Stimulated activated CD4-positive, alpha-beta T cell treated with anti-CD3 and anti-CD28 coated beads, TNF-alpha, amount 100 ng/mL, for 24 hours (primary cell): Measurements from ENCODE around the gene MTG2.
A peak's percentile ranks its signal among the peaks of the same experiment; 100 is the strongest.

Experiments used
- DNase-seq, 3 experiments: peaks; one replicate each; pipeline ENCODE4 v3.0.0-alpha.2; 2020; ENCODE audit warnings: low read depth in 3 of 3

MTG2 gene

DNA sequence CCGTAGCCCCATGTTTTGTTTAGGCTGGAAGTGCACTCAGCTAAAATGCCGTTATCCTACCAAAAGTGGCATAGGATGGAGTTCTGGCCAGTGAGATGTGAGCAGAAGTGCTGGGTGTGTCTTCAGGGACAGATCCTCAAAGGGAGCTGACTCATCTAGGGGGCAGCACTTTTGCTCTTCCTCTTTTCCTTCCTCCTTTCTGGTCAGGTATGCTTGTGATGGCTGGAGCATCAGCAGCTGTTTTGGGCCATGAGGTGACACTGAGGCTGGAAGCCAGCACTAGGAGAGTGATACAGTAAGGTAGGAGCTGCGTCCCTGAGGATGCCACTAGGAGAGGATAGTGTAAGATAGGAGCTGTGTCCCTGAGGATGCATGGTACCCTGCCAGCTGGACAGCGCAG, 50.9 kb downstream of the MTG2 start:
- no peak for DNase-seq

DNA sequence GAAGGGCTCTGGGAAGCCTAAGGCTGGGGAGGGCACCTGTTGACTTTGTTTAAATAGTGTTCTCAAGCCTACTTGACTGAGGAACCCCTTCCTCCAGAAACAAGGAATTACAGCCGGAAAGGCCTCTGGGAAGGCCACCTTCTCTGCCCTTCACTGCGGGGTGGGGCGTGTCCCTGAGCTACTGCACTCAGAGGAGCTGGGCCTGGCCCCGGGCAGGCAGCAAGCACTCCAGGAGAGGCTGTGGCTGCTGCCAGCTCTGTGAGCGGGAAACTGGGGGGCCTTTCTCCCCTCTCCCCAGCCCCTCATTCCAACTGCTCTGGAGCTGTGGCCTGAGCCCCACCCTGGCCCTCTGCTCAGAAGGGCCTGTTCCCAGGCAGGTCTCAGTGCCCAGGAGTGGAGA, 51.5 kb downstream of the MTG2 start:
- no peak for DNase-seq

DNA sequence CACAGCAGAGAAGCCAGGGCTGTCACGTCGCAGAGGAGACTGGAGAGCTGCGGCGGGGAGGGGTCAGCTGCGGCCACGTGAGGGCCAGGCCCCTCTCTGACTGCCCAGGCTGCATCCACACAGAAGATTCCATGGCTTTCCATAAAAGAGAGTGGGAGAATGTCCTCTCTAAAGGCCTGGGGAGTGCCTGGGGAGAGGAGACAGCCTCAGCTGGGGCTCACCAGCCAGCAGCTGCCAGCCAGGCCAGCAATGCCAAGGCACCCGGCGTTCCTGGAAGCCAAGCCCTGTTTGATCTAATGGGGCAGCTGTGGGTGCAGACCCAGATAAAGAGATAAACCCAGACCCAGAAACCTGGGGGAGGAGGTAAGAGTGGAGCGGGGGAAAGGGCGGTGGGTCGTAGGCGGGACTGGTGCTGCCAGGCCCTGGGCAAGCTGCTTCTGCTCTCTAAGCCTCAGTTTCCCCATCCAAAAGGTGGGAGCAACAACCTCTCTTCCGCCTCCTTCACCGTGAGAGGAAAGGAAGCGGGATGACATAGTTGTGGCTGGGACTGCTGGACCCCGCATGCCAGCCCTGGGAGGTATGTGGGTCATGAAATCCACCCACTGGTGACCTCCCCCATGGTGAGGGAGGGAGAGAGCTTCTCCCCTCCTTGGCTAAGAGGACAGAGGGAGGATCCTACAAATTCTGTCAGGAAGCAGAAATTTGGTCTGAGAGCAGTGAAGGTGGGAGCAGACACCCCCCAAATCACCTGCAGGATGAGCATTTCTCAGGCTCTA, 52.4 kb downstream of the MTG2 start:
- DNase-seq, result no peak

DNA sequence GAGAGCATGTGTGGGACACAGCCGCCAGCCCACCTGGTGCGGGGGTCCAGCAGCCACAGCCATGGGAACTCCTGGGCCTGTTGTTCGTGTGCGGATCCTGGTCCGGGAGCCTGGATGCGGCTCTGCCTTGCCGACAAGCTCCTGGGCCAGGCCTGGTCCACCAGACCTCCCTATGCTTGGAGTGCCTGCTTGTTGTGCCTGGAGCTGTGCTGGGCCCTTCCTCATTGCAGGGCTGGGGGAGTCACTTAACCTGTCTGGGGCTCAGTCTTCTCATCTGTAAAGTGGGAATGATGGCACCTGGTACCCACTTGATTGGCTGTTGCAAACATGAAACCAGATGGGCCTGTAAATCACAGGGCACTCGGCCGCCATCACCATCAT, 52.9 kb downstream of the MTG2 start:
- DNase-seq, result no peak

DNA sequence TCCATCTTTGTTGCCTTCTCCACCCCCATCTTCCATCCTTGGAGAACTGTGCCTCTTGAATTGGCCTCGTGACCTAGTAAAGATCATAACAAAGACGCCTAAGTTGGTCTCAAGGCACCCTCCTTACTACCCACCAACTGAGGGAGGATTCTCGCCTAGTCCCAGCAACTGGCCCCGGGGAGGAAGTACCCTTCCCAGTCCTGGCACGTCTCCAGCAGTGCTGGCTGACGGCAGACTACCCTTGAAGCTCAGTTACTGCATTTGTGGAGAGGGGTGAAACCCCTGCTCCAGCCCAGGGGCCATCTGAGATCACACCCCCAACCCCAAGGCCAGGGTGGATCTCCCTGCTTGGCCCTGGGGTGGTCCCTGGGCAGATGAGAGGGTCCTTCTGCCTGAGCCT, 53.4 kb downstream of the MTG2 start:
- DNase-seq, result no peak

DNA sequence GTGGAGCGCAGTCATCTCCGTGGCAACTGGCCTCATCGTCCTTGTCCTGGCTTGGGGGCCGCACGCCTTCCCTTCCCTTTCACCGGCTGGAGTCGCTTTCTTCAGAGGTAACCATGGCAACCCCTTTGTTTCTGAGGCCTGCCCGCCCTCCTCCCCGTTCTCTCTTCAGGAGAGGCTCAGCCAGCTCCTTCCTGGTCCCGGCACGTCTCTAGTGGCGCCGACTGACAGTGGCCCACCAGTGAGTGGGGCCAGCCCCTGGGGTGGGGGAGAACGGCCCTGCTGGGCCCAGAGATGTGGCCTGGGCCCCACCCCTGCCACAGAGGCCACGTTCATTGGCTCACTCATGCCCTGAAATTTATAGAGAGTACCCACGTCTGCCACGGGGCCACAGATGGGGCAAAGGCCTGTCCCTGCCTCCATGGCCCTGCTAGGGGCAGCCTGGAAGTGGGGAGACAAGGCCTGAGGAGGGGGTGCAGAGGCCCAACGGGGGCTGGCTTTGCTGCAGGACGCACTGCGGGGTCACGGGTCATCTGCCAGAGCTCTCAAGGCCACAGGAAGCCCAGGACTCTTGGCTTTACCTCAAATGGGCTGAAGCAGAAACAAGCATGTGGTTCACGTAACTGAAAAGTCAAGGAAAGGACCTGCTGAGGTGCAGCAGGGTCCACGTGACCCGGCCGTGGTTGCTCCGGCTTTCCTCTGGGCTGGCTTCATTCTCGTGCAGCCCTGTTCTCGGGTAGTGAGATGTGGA, 54.1 kb downstream of the MTG2 start:
- no peak for DNase-seq

DNA sequence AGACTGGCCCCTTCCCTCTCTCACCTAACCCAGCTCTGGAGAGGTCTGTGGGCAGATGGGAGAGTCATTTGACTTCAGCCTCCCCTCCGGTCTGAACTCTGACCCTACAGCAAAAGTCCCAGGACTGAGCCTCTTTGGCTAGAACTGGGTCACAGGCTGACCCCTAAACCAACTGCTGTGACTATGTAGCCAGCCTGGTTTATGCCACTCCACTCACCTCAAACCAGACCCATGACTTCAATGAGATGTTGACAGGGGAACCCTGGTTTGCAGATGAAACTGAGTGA, 54.6 kb downstream of the MTG2 start:
- no peak for DNase-seq

DNA sequence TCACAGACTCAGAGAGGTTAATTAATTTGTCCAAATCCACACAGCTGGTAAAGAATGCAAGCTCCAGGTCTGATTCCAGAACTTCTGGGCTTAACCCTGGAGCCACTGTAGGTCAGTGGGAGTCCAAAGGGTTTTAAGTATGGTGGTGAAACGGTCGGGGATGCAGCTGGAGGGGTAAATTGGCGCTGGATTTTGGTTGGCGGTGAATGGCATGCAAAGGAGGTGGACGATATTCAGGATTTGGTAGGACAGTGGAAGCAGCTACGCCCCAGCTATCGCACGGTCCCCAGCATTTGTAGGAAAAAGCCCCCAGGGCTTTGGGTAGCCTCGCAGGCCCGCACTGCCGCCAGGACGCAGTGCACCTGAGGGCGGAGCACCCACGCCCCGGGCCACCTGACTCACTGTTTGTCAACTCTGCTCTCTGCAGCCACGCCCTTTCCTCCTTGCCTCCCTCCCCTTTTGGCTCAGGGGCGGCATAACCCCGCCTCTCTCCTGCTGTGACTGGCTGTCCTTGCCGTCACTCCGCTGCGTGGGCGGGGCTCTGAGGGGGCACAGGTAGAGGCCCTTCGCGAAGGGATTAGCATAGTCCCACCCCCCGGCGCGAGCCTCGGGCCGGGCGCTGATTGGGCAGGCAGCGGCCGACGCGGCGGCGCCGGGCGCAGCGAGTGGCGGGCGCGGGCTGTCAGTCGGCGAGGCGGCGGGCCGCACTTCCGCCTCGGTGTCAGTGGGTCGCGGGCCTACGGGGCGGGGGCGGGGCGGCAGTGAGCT, 55.2 kb downstream of the MTG2 start, which contains the start of gene OSBPL2:
Gene OSBPL2, plus strand, starts transcription at position 721 of the 768 bp plus-strand sequence. CDS start 17,664 bp downstream, outside the sequence.
- DNase-seq, result peak; percentile 100

DNA sequence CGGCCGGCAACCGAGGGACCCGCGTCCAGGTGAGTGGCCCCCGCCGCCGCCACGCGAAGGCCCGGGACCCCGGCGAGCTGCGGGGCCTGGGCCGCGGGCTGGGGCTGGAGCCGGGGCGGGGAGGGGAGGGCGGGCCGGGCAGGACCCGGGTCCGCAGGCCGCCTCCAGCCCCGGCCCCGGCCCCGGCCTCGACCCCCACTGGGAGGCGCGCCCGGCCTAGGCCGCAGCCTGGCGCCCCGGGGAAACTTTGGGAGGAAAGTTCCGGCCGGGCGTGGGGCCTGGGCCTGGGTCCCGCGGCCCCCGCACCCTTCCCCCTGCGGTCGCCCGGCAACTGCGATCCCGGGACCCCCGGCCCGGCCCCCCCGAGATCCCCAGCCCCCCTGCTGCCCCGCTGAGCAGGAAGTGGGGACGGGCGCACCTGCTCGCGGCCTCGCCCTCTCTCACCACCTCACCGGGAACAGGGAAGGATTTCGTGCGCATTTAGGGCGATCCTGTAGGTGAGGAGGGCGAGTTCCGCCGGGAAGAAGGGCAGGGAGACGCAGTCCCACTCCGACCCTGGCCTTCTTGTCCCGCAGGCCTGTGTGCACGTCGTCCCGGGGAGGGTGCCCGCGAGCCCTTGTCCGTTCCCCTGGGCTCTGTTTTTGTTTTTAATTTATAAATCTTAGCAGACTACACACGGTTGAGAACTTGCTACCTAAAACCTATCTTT, 55.9 kb downstream of the MTG2 start:
- DNase-seq, result no peak

DNA sequence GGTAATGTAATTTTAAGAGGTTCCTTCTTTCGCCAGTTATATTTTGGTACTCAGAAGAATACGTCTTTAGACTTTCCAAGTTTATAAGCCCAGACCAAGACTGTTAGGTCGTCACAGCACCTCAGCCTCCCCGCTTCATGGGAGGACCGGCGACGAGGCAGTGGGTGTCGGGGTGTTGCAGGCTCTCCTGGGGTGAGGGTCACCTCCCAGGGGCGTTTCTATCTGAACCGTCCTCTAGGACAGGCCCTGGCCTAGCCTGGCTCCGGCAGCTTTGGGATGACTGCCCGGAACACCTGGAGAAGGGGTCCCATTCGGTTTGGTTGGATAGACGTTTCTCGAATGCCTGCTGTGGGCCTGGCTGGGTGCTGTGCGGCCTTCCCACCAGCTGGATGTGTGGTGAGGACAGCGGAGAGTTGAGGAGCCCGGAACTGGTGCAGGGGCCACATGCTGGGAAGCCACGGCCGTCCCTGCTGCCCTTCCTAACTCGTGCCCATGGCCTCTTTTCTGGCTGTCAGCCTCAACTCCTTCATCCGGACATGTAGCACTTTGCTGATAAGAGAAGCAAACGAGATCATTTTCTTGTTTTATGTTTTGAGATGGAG, 56.6 kb downstream of the MTG2 start:
- no peak for DNase-seq

DNA sequence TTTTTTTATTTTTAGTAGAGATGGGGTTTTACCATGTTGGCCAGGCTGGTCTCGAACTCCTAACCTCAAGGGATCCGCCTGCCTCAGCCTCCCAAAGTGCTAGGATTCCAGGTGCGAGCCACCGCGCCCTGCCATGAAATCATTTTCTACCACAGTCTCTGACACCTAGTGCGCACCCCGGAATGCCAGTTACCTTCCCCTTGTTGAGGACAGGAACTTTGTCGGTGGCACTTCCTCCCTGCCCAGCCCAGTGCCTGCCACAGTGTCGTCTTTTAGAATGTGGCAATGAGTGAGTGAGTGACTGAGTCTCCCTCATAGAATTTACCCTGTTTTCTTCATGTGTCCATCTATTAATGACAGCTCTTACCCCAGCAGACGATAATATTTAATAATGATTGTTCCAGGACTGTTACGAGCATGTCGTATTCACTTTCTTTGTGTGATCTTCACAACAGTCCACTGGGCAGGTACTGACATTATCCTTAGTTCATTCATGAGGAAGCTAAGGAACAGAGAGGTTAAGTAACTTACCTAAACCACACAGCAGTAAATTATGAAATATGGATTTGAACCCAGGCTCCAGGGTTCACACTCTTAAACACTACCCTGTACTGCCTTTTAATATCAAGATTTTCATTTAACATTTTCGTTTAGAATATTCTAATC, 57.3 kb downstream of the MTG2 start:
- DNase-seq, result no peak

DNA sequence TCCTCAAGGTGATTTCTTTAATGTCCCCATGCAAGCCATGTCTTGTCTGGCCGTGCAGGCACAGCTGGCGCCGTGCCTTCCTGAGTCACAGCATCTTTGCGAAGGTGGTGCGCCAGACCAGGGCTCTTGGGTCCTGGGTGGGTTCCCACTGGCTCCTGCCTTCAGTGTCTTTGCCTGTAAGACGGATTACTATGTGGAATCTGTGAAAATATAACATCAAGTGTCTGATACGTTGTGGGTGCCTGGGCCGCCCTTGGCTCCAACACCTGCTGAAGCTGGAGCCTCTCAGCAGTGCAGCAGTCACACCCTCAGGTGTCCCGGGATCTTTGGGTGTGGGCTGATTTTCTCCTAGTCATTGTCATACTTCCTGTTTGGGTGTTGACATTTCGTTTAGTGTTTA, 58.7 kb downstream of the MTG2 start:
- DNase-seq, result no peak

DNA sequence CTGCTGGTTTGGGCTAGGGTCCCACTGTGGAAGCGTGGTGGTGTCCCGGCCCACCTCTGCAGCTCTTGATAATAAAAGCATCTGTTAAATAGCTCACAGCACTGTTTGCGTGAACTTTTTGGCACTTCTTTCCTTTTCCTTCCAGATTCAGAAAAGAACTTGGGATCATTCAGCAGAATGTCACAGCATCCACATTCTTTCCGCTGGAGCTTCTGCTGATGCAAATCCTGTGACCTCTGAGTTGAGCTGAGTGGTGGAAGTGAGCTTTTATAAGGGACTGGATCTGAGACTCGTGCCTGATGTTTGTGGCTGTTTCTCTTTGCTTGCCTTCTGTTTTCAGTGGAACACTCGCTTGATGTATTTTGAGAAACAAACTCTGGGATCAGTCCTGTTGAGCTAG, 59.3 kb downstream of the MTG2 start:
- no peak for DNase-seq

DNA sequence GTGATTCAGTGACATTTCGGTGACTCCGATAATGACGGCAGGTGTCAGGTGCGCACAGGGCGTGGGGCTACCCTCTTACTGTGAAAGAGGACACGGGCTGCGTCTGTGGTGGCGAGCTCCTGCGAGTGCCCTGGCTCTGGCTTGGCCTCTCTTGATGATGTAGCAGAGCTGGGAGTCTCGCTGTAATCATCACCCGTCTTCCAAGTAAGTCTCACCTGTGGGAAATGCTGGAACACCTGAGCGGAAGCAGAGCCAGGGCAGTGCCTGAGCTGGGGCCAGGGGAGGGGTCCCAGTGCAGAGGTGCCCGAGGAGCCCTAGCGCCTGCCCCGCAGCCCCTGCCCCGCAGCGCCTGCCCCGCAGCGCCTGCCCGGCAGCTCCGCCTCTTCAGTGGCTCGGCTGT, 60.3 kb downstream of the MTG2 start:
- no peak for DNase-seq

DNA sequence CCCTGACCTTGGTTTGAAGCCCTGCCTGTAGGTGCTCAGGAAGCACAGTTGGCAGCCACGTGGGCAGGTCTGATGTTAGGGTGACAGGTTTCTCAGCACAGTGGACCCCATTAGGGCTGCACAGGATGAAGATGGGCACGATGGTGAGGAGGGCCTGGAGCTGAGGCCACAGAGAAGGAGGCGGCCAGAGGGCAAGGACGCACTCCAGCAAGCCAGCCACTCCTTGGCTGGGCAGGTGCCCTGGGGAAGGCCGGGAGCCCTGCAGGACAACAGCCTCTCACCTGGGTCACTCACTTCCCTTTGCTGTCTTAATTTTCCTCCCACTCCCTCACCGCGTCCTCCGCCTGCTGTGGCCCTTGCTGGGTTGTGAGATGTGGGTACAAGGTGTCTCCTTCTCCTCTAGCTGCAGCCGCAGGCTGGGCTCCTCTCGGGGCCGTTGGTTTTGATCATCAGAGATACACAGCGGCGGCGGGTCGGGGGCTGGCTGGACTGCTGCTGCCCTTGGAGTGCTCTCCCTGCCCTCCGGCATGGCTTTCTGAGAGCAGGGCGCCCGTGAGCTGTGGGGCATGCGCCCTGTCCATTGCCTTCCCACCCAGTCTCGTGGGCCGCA, 61.2 kb downstream of the MTG2 start:
- DNase-seq, result no peak

DNA sequence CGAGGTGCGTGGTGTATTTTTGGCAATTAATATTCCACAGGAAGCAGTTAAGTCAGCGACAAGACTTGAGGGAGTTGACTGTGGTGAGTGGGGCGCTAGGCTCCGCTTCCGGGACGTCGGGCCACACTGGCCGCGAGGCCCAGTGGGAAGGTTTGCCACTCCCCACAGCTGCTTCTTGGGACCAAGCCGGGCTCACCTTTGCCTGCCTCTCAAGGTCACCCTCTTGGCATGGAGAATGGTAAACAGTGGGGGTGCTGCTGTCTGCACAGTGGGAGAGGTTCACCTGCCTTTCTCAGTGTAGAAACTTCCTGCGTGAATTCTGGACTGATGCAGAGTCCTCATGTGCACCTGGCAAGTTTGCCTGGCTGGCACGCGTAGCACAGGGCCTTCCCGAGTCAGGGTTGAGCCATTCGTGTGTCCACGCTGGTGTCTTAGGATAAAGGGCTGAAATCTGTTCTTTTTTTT, 61.8 kb downstream of the MTG2 start:
- no peak for DNase-seq

DNA sequence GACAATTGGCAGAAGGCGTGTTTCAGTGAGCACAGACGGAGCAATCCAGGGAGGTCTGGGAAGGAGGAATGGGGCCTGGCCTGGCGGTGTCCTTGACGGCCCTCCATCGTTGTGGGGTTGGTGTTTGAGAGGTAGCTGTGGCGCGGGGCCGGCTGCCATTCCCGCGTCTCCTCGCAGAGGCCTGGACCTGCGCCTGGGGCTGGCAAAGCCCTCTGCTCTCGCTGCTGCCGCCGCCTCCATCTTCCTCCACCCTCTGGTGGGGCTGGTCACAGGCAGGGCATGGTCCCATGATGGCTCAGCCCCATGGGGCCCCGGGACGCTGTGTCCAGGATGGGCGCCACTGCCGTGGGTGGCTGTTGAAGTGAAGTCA, 63.1 kb downstream of the MTG2 start:
- no peak for DNase-seq

DNA sequence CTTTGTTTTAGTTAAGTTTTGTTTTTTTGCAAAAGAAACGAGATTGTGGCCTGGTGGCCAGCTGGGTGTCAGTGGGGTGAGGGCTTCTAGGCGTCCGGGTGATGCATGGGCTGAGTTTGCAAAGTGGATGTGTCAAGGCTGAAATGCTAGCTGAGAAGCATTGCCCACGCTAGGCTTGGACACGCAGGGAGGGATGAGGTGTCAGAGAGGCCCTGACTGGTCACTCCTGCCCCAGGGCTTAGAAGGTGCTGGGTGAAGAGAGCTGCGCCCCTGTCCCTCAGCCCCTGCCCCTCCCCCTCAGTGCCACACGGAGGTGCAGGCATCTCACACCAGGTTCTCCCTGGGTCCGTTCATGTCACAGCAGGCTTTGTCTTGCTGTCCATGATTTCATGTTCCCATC, 63.6 kb downstream of the MTG2 start:
- no peak for DNase-seq

DNA sequence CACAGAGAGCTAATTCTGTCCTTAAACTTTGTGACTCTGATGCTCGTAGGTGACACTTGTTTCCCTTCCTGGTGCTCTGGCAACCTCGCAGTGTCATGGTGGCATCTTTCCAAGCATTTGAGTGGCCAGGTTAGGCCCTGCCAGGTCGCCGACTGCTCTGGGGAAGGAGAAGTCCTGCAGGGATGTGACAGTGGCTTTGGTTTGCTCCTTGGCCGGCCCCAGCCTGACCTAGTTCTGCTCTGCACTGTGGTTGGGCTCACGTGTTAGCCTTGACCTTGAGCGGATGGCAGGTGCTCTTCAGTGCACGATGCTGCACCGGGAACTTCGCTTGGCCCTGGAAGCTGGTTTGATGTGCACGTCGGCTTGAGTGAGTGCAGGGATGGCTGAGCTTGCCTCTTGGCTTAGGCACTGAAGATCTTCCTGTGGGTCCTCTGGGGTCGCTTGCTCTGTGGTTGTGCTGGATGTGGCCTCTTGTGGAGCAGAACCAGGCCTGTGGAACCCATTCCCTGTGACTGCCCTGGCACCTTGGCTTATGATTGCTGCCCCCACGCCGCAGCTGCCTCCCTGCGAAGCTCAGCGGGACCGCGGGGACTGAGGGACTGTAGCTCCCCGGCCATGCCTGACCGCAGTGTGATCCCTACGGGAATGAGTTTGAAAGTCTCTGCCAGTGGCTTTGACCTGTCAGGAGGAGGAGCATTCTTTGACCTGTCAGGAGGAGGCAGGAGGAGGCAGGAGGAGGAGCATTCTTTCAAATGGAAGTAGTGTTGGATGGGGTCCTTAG, 64.2 kb downstream of the MTG2 start:
- no peak for DNase-seq
